ENCODE data around the gene GNL2. TPM values are rescaled to one million over a fixed set of nuclear protein-coding genes. Genes with fewer than 3 reads are reported as not detected.

Gene GNL2
- total RNA-seq, 1 donor from 2014 or later: 76.6 TPM

- no peak overlapping the region for H3K4me3 Mint-ChIP-seq
- H3K36me3 Mint-ChIP-seq (ENCODE audit: low read depth): no peaks in the 10 kb centered on the region
- no peaks in the 10 kb centered on the region for H3K4me1 Mint-ChIP-seq
- H3K27me3 Mint-ChIP-seq (ENCODE audit: low read depth): peaks cover 54% of the 10 kb centered on the region
- no peak for DNase-seq (ENCODE audit: low read depth, low spot score)
- H3K27ac Mint-ChIP-seq (ENCODE audit: unreplicated experiment): no peak overlapping the region
- no peak for TF ChIP-seq CTCF (conservative IDR thresholded peaks at IDR 0.05)
- H3K9me3 Mint-ChIP-seq: no peaks in the 10 kb centered on the region
Observed at GRCh38 chr1:37633938-37634243, 38.2 kb upstream of the GNL2 start.

- no peak overlapping the region for H3K4me3 Mint-ChIP-seq
- DNase-seq (ENCODE audit: low read depth, low spot score): no peak
Observed at GRCh38 chr1:37633040-37633937, 37.6 kb upstream of the GNL2 start.

GRCh38 chr1:37631036-37631435 lies 35.3 kb upstream of the GNL2 start:
- no peak for DNase-seq (ENCODE audit: low read depth, low spot score)
- Mint-ChIP-seq H3K4me3 (no peak overlapping the region), H3K4me1 (no peaks in the 10 kb centered on the region), H3K9me3 (no peaks in the 10 kb centered on the region), H3K27ac (ENCODE audit: unreplicated experiment) (no peak overlapping the region), H3K36me3 (ENCODE audit: low read depth) (no peaks in the 10 kb centered on the region), H3K27me3 (ENCODE audit: low read depth) (peaks cover 83% of the 10 kb centered on the region)
- TF ChIP-seq CTCF (conservative IDR thresholded peaks at IDR 0.05): no peak

More at GRCh38 chr1:37633040-37633937, 37.6 kb upstream of the GNL2 start:
- no peaks in the 10 kb centered on the region for H3K36me3 Mint-ChIP-seq (ENCODE audit: low read depth)
- H3K27me3 Mint-ChIP-seq (ENCODE audit: low read depth): peaks cover 60% of the 10 kb centered on the region
- H3K4me1 Mint-ChIP-seq: no peaks in the 10 kb centered on the region
- no peak for TF ChIP-seq CTCF (conservative IDR thresholded peaks at IDR 0.05)
- no peaks in the 10 kb centered on the region for H3K9me3 Mint-ChIP-seq
- no peak overlapping the region for H3K27ac Mint-ChIP-seq (ENCODE audit: unreplicated experiment)

GRCh38 chr1:37630426-37631028 lies 34.8 kb upstream of the GNL2 start:
- no peak for TF ChIP-seq CTCF (conservative IDR thresholded peaks at IDR 0.05)
- Mint-ChIP-seq H3K36me3 (ENCODE audit: low read depth) (no peaks in the 10 kb centered on the region), H3K9me3 (no peaks in the 10 kb centered on the region)

GRCh38 chr1:37629726-37630425 lies 34.1 kb upstream of the GNL2 start:
- no peaks in the 10 kb centered on the region for H3K9me3 Mint-ChIP-seq
- DNase-seq (ENCODE audit: low read depth, low spot score): no peak
- no peak overlapping the region for H3K4me3 Mint-ChIP-seq
- no peak for TF ChIP-seq CTCF (conservative IDR thresholded peaks at IDR 0.05)
- H3K27me3 Mint-ChIP-seq (ENCODE audit: low read depth): peaks cover 93% of the 10 kb centered on the region
- H3K36me3 Mint-ChIP-seq (ENCODE audit: low read depth): no peaks in the 10 kb centered on the region
- no peak overlapping the region for H3K27ac Mint-ChIP-seq (ENCODE audit: unreplicated experiment)
- no peaks in the 10 kb centered on the region for H3K4me1 Mint-ChIP-seq

More at GRCh38 chr1:37630426-37631028, 34.8 kb upstream of the GNL2 start:
- no peaks in the 10 kb centered on the region for H3K4me1 Mint-ChIP-seq
- no peak for DNase-seq (ENCODE audit: low read depth, low spot score)
- H3K27me3 Mint-ChIP-seq (ENCODE audit: low read depth): peaks cover 87% of the 10 kb centered on the region
- H3K4me3 Mint-ChIP-seq: no peak overlapping the region
- H3K27ac Mint-ChIP-seq (ENCODE audit: unreplicated experiment): no peak overlapping the region
